A673 (cell line): ENCODE results near the gene RIMS4. TPM values are rescaled to one million over a fixed set of nuclear protein-coding genes. Genes with fewer than 3 reads are reported as not detected.
A peak's percentile ranks its signal among the peaks of the same experiment; 100 is the strongest.

ENCODE experiments used
- Bru-seq: library from RNA; stranded (reverse); fragments of 400-500 nt; gene quantifications from one replicate; lab custom pipeline; 2021; lab: Mats Ljungman, UMichigan
- BruChase-seq, 2 experiments: library from RNA; stranded (reverse); fragments of 400-500 nt; gene quantifications; one replicate each; lab custom pipeline; 2021; lab: Mats Ljungman, UMichigan
- BruUV-seq: library from RNA; stranded (reverse); fragments of 400-500 nt; replicated peaks from 2 replicates; lab custom pipeline; 2021; lab: Mats Ljungman, UMichigan
- CTCF ChIA-PET: fragments of 300-600 bp; sonication (Branson Sonifier 250); formaldehyde crosslinking; loops from one replicate; lab custom pipeline; 2022; ENCODE audit warnings: antibody characterized with exemption; lab: Charles Lee
- POLR2A ChIA-PET: fragments of 300-600 bp; sonication (Branson Sonifier 250); formaldehyde crosslinking; loops from one replicate; lab custom pipeline; 2022; ENCODE audit warnings: antibody characterized with exemption; ENCODE audit not compliant: low non-redundant PET; lab: Charles Lee
- DNase-seq: peaks from one replicate; pipeline ENCODE4 v3.0.0-alpha.2; 2015; ENCODE audit warnings: low spot score
- H3K27ac ChIP-seq: fragments of 200-600 bp; sonication (generic); 2 replicates; pipeline ENCODE4 v1.5.1; 2016; ENCODE audit warnings: mixed run types, low read depth, mild to moderate bottlenecking, mixed read lengths, antibody characterized with exemption, low read length; ENCODE audit not compliant: poor library complexity, severe bottlenecking
- H3K27me3 ChIP-seq: fragments of 200-600 bp; sonication (generic); replicated peaks from 2 replicates; pipeline ENCODE4 v1.6.1; 2017; ENCODE audit warnings: mixed run types, low read depth, mild to moderate bottlenecking, mixed read lengths, antibody characterized with exemption, low read length; ENCODE audit not compliant: insufficient read depth, poor library complexity
- H3K36me3 ChIP-seq: fragments of 200-600 bp; sonication (generic); 2 replicates; pipeline ENCODE4 v1.6.1; 2016; ENCODE audit warnings: mixed run types, mild to moderate bottlenecking, mixed read lengths, antibody characterized with exemption, low read length; ENCODE audit not compliant: insufficient read depth, poor library complexity, severe bottlenecking
- H3K4me1 ChIP-seq: fragments of 200-600 bp; sonication (generic); 2 replicates; pipeline ENCODE4 v1.6.1; 2017; ENCODE audit warnings: mixed run types, mild to moderate bottlenecking, mixed read lengths, antibody characterized with exemption, low read length; ENCODE audit not compliant: insufficient read depth, poor library complexity, severe bottlenecking
- H3K4me3 ChIP-seq: fragments of 200-600 bp; sonication (generic); 2 replicates; pipeline ENCODE4 v1.5.1; 2016; ENCODE audit warnings: low read depth, mixed run types, mild to moderate bottlenecking, mixed read lengths, low read length; ENCODE audit not compliant: poor library complexity, severe bottlenecking
- H3K9me3 ChIP-seq: fragments of 200-600 bp; sonication (generic); 2 replicates; pipeline ENCODE4 v1.6.1; 2016; ENCODE audit warnings: mixed run types, low read depth, mild to moderate bottlenecking, mixed read lengths, antibody characterized with exemption, low read length; ENCODE audit not compliant: poor library complexity, severe bottlenecking
- EZH2 ChIP-seq: fragments of 200-600 bp; sonication (generic); IDR thresholded peaks from 2 replicates; pipeline ENCODE4 v1.6.1; 2017; ENCODE audit warnings: borderline replicate concordance, low read depth, mild to moderate bottlenecking, mixed read lengths, antibody characterized with exemption, low read length; ENCODE audit not compliant: poor library complexity, severe bottlenecking
- intact Hi-C: fragments of 100-400 bp; cut with micrococcal nuclease; formaldehyde crosslinking; loops from one replicate; pipeline ENCODE4 v1.10.0; 2022; ENCODE audit not compliant: unreplicated experiment
- long read RNA-seq: library from polyadenylated mRNA; stranded (forward); transcript quantifications from one replicate; pipeline ENCODE4 v2.0.0, GENCODE V29; 2022
- total RNA-seq: library from RNA; stranded (reverse); gene quantifications from 2 replicates; pipeline ENCODE4 v1.2.3, GENCODE V29; 2021
- TF ChIP-seq, protein P1 (sequence below): fragments of 300-800, 200-600 bp; sonication (generic); conservative IDR thresholded peaks from 2 replicates; pipeline ENCODE4 v1.5.1; 2017; ENCODE audit warnings: low read depth, mild to moderate bottlenecking, antibody characterized with exemption, low read length, moderate library complexity, mixed read lengths

The RIMS4 gene
- 0.24 and 0.39 TPM in 2 replicates for total RNA-seq
- percentile 12 among the genes with signal in this experiment for Bru-seq, nascent RNA
- BruChase-seq, experiment 1, labeled RNA remaining after a 2-hour chase, result percentile 11 among the genes with signal in this experiment
- BruChase-seq, experiment 2, labeled RNA remaining after a 6-hour chase, result percentile 20 among the genes with signal in this experiment
- long read RNA-seq, result 0 reads

DNA sequence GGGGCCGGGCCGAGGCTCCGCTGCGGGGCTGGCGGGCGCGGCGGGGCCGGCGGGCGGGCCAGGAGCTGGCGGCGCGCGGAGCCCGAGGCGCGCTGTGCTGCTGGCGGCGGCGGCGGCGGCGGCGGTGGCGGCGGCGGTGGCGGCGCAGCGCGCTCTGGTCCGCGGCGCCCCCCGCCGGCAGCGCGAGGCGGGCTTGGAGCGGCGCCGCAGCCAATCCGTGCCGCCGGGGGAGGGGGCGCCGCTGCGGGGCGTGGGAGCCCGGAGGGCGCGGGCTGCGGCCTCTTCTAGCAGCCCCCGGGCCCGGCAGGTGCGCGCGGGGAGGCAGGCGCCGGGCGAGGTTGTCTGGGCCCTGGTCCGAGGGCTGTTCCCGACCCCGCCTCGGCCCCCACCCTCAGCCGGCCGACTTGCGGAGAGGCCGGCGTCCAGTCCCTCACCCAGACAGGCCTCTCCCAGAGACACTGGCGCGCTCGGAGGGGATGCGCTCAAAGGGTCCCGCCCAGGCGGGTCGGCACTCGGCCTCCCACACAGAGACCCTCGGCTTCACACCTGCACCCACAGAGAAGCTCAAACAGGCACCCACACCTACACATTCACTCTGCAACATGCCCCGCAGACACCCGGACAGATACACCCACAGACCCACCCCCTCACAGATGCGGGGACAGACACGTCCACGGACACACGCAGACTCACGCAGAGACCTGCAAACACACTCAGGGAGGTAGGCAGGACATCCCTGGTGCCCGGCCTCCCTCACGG is at the start of gene RIMS4:
TSS of gene RIMS4 (minus strand) at position 156 of the 759 bp plus-strand sequence. CDS start 275 bp downstream, outside the sequence.
- Histone ChIP-seq H3K27me3 (peaks cover 58% of the 10 kb centered on the region), H3K4me1 (no peaks in the 10 kb centered on the region), H3K4me3 (peak within 1 kb of the TSS; percentile 35), H3K36me3 (no peaks in the 10 kb centered on the region), H3K27ac (no peak within 1 kb of the TSS), H3K9me3 (no peaks in the 10 kb centered on the region)
- intact Hi-C loops, result no loop called here
- TF ChIP-seq, protein P1, sequence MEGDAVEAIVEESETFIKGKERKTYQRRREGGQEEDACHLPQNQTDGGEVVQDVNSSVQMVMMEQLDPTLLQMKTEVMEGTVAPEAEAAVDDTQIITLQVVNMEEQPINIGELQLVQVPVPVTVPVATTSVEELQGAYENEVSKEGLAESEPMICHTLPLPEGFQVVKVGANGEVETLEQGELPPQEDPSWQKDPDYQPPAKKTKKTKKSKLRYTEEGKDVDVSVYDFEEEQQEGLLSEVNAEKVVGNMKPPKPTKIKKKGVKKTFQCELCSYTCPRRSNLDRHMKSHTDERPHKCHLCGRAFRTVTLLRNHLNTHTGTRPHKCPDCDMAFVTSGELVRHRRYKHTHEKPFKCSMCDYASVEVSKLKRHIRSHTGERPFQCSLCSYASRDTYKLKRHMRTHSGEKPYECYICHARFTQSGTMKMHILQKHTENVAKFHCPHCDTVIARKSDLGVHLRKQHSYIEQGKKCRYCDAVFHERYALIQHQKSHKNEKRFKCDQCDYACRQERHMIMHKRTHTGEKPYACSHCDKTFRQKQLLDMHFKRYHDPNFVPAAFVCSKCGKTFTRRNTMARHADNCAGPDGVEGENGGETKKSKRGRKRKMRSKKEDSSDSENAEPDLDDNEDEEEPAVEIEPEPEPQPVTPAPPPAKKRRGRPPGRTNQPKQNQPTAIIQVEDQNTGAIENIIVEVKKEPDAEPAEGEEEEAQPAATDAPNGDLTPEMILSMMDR, result no peak
- no peak for TF ChIP-seq EZH2
- ChIA-PET CTCF (interaction anchor here (1.1 kb wide), 1 partner anchor 62 kb away, joined by 6 read pairs; no protein-coding TSS in a partner anchor), POLR2A (no interaction called here)
- BruUV-seq, result no TSS peak
- peak; percentile 39 for DNase-seq

DNA sequence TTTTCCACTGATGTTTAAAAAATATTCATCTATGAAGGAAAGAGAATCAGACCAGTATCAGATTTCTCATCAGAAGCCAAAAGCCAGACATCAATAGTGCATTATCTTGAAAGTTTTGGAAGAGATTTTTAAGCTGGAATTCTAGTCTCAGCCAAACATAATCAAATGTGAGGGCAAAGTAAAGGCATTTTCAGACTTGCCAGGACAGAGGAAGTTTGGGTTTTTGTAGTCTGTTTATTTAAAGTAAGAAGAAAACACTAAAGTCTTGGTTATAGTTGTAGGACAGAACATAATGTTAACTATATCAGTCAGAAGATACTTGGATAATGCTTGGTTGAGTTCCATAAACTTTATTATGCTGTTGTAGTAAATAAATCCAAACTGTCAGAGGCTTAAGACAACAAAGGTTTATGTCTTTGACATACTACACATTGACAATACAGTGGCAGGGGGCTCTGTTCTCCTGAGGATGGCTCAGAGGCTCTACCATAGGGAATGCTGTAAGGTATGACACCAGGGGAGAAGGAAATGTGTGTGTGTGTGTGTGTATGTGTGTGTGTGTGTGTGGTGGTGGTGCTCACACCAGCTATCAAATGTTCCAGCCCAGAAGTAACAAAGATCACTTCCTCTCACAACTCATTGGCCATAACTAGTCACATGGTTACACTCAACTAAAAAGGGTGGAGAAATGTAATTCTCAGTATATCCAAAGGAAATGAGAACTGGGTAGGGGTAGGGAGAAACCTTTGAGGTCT is 48.4 kb upstream of the RIMS4 start:
- no peak for TF ChIP-seq EZH2
- TF ChIP-seq, protein P1, result no peak
- DNase-seq, result peak; percentile 6
- no TSS peak for BruUV-seq
- no peak overlapping the region for H3K27ac ChIP-seq
- H3K27me3 ChIP-seq, result no peaks in the 10 kb centered on the region
- CTCF ChIA-PET, result no interaction called here
- POLR2A ChIA-PET, result no interaction called here
- no peaks in the 10 kb centered on the region for H3K36me3 ChIP-seq
- H3K4me3 ChIP-seq, result no peak overlapping the region
- H3K4me1 ChIP-seq, result no peaks in the 10 kb centered on the region
- intact Hi-C loops, result no loop called here
- no peaks in the 10 kb centered on the region for H3K9me3 ChIP-seq

DNA sequence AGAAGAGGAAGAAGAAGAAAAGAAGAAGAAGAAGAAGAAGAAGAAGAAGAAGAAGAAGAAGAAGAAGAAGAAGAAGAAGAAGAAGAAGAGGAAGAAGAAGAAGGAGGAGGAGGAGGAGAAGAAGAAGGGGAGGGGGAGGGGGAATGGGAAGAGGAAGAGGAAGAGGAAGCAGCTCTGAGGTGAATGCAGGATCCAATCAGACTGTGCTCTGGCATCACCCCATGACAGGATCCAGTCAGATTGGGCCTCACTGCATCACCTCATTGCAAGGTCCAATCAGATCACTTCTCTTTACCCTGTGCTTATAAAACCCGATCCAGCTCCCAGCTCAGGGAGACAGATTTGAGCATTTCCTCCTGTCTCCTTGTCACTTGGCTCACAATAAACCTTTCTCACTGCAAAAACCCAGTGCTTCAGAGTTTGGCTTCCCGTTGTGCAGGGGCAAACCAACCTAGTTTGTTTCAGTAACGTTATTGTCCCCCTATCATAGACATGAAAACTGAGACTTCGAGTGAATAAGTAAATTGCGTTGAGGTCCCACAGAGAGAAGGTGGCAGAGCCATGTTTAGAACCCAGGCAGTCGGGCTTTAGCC is 46.6 kb upstream of the RIMS4 start:
- Histone ChIP-seq H3K36me3 (no peaks in the 10 kb centered on the region), H3K27ac (no peak overlapping the region), H3K27me3 (no peaks in the 10 kb centered on the region), H3K9me3 (no peaks in the 10 kb centered on the region), H3K4me1 (no peaks in the 10 kb centered on the region), H3K4me3 (no peak overlapping the region)
- ChIA-PET CTCF (no interaction called here), POLR2A (no interaction called here)
- BruUV-seq, result no TSS peak
- DNase-seq, result peak; percentile 20
- intact Hi-C loops, result no loop called here
- TF ChIP-seq, protein P1, result no peak
- no peak for TF ChIP-seq EZH2
